ENCODE measurements around the gene VMP1. TPM values are rescaled to one million over a fixed set of nuclear protein-coding genes. Genes with fewer than 3 reads are reported as not detected.

VMP1 gene
- total RNA-seq = 184 and 215 TPM in 2 replicates

GRCh38 chr17:59707149-59707970, at the start of gene VMP1, which contains the start of gene PTRH2:
Gene VMP1, plus strand, starts transcription at chr17:59707654. Its CDS starts 23,793 bp downstream, at chr17:59731447.
Gene PTRH2, minus strand, starts transcription at chr17:59707430. Its CDS starts 9,452 bp downstream, at chr17:59697978.

Other genes with a start within 250 kb of the VMP1 start
- gene DHX40, start 142.0 kb upstream of the VMP1 start, total RNA-seq = 42.7 and 44.5 TPM in 2 replicates
- gene CLTC, start 87.8 kb upstream of the VMP1 start, total RNA-seq = 348 and 424 TPM in 2 replicates
- 49.7 and 51.9 TPM in 2 replicates for gene PTRH2, start 224 bp upstream of the VMP1 start, total RNA-seq
- gene TUBD1, start 185.3 kb downstream of the VMP1 start, total RNA-seq = 8.9 and 10.7 TPM in 2 replicates
- 28.0 and 29.2 TPM in 2 replicates for gene RPS6KB1, start 185.5 kb downstream of the VMP1 start, total RNA-seq

Data from nasal cavity respiratory epithelium epithelial cell of viscerocranial mucosa (primary cell).